HG03565 (cell line): ENCODE data around the gene RIPPLY3.
A peak's percentile ranks its signal among the peaks of the same experiment; 100 is the strongest.
"Not testable (repeated sequence)": the region's sequence is repeated elsewhere in the genome, so short reads cannot be mapped to it uniquely, and the experiment has no call there.

Experiments used
- ATAC-seq: cut with Tn5 transposase; IDR thresholded peaks from one replicate; pipeline ENCODE4 v1.9.1; 2021; ENCODE audit warnings: mild to moderate bottlenecking, moderate library complexity; ENCODE audit not compliant: unreplicated experiment

RIPPLY3 gene

GRCh38 chr21:36980280-36981048, 26.0 kb upstream of the RIPPLY3 start:
- no peak for ATAC-seq

- no peak for ATAC-seq
Observed at GRCh38 chr21:36981049-36981391, 25.5 kb upstream of the RIPPLY3 start.

GRCh38 chr21:36981977-36982700, 24.4 kb upstream of the RIPPLY3 start:
- ATAC-seq: no peak

- ATAC-seq: no peak
Observed at GRCh38 chr21:36985751-36986594, 20.5 kb upstream of the RIPPLY3 start.

- no peak for ATAC-seq
Observed at GRCh38 chr21:36987845-36988244, 18.7 kb upstream of the RIPPLY3 start.

- no peak for ATAC-seq
Observed at GRCh38 chr21:36988536-36988935, 18.0 kb upstream of the RIPPLY3 start.

- ATAC-seq: not testable (repeated sequence)
Observed at GRCh38 chr21:36989199-36989698, 17.3 kb upstream of the RIPPLY3 start.

GRCh38 chr21:36989699-36990507, 16.6 kb upstream of the RIPPLY3 start:
- ATAC-seq: peak; percentile 82

GRCh38 chr21:36990508-36991205, 15.8 kb upstream of the RIPPLY3 start:
- no peak for ATAC-seq

GRCh38 chr21:36992671-36993070, 13.8 kb upstream of the RIPPLY3 start:
- ATAC-seq: no peak

- ATAC-seq: no peak
Observed at GRCh38 chr21:36994501-36995158, 11.9 kb upstream of the RIPPLY3 start.

- not testable (repeated sequence) for ATAC-seq
Observed at GRCh38 chr21:36995285-36995684, 11.2 kb upstream of the RIPPLY3 start.

GRCh38 chr21:36999131-36999898, 7.2 kb upstream of the RIPPLY3 start:
- no peak for ATAC-seq

- no peak for ATAC-seq
Observed at GRCh38 chr21:37000381-37000780, 6.1 kb upstream of the RIPPLY3 start.

GRCh38 chr21:37001441-37001840, 5.1 kb upstream of the RIPPLY3 start:
- no peak for ATAC-seq

- ATAC-seq: not testable (repeated sequence)
Observed at GRCh38 chr21:37002851-37003250, 3.7 kb upstream of the RIPPLY3 start.

- ATAC-seq: not testable (repeated sequence)
Observed at GRCh38 chr21:37003917-37004316, 2.6 kb upstream of the RIPPLY3 start.
